OCI-M1 (cell line): Measurements from ENCODE around the gene HNF1A.
"Not testable (repeated sequence)": the region's sequence is repeated elsewhere in the genome, so short reads cannot be mapped to it uniquely, and the experiment has no call there.

Source experiments
- DNase-seq: peaks from one replicate; lab custom pipeline; 2025; lab: John Stamatoyannopoulos, UW

Gene HNF1A, protein sequence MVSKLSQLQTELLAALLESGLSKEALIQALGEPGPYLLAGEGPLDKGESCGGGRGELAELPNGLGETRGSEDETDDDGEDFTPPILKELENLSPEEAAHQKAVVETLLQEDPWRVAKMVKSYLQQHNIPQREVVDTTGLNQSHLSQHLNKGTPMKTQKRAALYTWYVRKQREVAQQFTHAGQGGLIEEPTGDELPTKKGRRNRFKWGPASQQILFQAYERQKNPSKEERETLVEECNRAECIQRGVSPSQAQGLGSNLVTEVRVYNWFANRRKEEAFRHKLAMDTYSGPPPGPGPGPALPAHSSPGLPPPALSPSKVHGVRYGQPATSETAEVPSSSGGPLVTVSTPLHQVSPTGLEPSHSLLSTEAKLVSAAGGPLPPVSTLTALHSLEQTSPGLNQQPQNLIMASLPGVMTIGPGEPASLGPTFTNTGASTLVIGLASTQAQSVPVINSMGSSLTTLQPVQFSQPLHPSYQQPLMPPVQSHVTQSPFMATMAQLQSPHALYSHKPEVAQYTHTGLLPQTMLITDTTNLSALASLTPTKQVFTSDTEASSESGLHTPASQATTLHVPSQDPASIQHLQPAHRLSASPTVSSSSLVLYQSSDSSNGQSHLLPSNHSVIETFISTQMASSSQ

DNA sequence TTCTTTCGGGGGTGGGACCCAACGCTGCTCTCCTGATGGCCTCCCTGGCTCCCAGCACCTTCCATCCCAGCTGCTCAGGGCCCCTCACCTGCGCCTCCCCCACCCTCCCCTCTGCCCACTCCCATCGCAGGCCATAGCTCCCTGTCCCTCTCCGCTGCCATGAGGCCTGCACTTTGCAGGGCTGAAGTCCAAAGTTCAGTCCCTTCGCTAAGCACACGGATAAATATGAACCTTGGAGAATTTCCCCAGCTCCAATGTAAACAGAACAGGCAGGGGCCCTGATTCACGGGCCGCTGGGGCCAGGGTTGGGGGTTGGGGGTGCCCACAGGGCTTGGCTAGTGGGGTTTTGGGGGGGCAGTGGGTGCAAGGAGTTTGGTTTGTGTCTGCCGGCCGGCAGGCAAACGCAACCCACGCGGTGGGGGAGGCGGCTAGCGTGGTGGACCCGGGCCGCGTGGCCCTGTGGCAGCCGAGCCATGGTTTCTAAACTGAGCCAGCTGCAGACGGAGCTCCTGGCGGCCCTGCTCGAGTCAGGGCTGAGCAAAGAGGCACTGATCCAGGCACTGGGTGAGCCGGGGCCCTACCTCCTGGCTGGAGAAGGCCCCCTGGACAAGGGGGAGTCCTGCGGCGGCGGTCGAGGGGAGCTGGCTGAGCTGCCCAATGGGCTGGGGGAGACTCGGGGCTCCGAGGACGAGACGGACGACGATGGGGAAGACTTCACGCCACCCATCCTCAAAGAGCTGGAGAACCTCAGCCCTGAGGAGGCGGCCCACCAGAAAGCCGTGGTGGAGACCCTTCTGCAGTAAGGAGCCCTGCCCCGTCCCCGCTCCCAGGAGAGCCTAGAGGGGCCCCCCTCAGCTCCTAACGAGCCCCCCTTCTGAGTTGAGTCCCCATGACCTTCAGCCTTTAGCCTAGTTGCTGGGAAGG lies at the start of gene HNF1A:
Gene HNF1A (plus strand): TSS at position 248 of the 924 bp plus-strand sequence. CDS start 226 bp downstream, at position 474.
- DNase-seq: no peak

- DNase-seq: no peak
These were observed 49.3 kb upstream of the HNF1A start for GRCh38 chr12:120928864-120929652.

- DNase-seq: no peak
These were observed 48.3 kb upstream of the HNF1A start for GRCh38 chr12:120930032-120930431.

GRCh38 chr12:120932058-120932457 lies 46.3 kb upstream of the HNF1A start:
- no peak for DNase-seq

GRCh38 chr12:120932956-120933526 lies 45.3 kb upstream of the HNF1A start:
- DNase-seq: no peak

DNA sequence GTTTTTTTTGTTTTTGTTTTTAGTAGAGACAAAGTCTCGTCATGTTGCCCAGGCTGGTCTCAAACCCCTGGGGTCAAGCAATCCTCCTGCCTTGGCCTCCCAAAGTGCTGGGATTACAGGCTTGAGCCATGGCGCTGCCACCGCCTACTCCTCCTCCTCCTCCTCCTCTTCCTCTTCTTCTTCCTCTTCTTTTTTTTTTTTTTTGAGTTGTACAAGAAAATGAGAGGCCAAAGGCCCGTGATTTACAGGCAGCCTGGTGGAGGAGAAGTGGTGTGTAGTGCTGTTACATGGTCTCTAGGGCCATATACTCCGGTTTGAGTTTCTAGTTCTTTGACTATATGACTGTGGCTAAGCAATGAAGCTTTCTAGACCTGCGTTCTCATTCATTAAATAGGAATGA lies 44.6 kb upstream of the HNF1A start:
- no peak for DNase-seq

DNA sequence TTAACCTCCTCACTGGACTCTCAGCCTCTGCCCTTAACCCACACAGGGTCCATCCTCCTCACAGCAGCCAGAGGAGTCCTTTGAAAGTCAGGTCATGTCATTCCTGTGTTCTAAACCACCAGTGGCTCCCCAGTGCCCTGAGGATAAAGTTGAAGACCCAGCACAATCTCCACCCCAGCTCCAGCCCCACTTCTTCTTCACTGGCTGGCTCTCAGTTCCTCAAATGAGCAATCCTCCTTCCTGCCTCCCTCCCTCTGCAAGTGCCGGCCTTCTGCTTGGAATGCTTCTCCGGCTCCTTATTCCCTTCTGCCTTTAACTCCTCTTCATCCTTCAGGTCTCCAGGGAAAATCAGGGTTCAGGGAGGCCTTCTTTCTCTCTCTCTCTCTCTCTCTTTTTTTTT lies 42.1 kb upstream of the HNF1A start:
- DNase-seq: no peak

GRCh38 chr12:120938496-120938895 lies 39.8 kb upstream of the HNF1A start:
- DNase-seq: no peak

DNA sequence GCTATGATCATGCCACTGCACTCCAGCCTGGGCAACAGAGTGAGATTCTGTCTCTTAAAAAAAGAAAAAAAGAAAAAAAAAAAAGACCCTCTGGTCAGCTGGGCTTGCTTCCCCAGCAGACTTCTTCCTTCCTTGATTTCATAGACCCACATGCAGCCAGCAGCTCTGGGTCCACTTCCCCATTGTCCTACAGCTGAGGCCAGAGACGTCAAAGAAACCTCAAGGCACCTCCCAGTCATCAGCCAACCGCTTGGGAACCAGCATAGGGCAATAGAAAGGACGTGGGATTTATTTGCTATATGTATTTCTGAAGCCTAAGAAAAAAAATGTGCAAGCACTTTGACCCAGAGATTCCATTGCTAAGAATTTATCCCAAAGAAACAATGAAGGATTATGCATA lies 38.8 kb upstream of the HNF1A start:
- peak; percentile 62 for DNase-seq

- no peak for DNase-seq
These were observed 38.3 kb upstream of the HNF1A start for GRCh38 chr12:120940006-120940405.

GRCh38 chr12:120940799-120941198 lies 37.5 kb upstream of the HNF1A start:
- DNase-seq: no peak

DNA sequence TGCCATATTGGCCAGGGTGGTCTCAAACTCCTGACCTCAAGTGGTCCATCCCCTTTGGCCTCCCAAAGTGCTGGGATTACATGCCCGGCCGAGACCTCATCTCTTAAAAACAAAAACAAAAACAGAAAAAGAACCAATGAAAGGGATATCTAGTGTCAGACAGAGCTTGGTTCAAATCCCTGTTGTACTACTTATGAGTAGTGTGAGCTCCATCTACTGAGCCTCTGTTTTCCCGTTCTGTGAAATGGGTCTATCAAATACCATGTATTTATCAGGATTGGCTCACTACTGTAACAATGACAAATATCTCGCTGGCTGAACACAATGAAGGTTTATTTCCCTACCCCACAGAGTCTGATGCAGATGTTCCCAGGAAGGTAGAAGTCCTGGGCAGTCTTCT lies 36.9 kb upstream of the HNF1A start:
- no peak for DNase-seq

DNA sequence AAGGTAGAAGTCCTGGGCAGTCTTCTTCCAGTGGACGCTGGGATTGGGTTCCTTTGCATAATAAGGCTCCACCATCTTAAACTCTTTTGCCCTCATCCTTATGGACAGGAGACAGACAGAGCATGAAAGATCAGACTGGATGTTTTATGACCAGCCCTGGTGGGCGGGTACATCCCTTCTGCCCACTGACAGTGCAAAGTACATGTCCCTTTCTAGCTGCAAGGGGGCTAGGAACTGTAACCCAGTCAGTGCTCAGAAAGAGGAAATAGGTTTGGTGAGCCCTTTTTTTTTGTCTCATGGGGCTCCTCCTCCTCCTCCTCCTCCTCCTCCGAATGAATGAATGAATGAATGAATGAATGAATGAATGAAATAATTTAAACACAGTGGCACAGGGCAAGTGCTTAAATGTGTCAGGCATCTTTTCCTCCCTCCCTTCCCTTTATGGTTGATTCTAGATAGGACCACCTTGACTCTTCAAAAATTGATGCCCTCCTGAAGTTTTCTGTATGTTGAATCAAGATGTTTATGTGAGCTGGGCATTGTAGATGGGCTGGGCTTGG lies 36.4 kb upstream of the HNF1A start:
- DNase-seq: peak; percentile 23

GRCh38 chr12:120943482-120943881 lies 34.9 kb upstream of the HNF1A start:
- DNase-seq: peak; percentile 18

DNA sequence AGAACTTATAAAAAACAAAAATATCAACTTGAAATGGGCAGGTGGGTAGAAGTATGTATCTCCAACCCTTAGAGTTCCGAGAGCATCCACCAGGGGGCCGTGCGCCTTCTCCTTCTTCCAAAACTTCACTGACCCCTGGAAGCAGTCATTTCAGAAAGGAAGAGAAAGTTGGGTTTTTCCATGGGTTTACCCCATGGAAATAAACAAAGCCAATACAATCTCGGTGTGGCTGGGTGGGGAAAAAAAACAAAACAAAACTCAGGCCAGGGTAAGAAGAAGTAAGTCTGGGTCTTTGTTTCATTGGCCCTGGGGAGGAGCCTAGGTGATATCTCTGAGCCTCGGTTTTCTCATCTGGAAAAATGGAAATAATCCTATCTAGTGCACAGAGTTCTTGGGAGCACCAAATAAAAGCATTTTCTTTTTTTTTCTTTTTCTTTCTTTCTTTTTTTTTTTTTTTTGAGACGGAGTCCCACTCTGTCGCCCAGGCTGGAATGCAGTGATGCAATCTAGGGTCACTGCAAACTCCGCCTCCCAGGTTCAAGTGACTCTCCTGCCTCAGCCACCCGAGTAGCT lies 33.6 kb upstream of the HNF1A start:
- peak; percentile 68 for DNase-seq

- DNase-seq: not testable (repeated sequence)
These were observed 32.8 kb upstream of the HNF1A start for GRCh38 chr12:120945516-120945915.

- DNase-seq: not testable (repeated sequence)
These were observed 28.0 kb upstream of the HNF1A start for GRCh38 chr12:120950260-120950799.

- DNase-seq: no peak
These were observed 27.5 kb upstream of the HNF1A start for GRCh38 chr12:120950807-120951206.

GRCh38 chr12:120955232-120955631 lies 23.1 kb upstream of the HNF1A start:
- DNase-seq: no peak

GRCh38 chr12:120956579-120957300 lies 21.6 kb upstream of the HNF1A start:
- no peak for DNase-seq
